ENCODE measurements around the gene RANBP9.

Gene RANBP9

DNA sequence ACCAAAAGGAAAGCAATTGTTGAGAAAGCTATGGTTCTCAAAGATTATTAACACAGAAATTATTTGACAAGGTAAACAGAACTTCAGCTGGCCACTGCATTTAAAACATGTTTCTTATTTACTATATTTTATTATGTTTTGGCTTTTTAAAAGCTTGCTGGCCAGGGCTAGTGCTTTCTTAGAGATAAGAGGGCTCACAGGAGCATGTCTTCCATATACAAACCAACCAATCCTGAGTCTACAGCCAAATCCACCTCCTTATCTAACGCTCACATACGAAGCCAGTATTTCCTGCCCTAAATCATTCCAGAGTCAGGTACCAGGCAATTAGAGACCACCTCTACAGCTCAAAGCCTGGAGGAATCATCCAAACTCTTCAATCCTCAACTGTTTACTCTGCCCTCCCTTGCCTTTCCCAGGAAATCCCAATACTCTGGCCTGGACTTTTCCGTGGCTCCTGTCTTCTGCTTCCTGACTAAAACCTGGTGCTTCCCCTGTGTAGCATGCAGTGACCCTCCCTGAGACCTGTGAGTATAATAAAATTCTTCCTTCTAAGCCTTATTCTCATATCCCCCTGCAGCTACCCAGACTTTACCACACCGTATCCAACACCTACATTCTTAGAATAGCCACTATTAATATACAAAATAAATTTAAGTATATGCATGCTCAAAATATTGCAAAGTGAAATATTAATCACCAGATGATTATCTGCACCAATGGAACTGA lies 33.2 kb downstream of the RANBP9 start:
- no peak for DNase-seq (ENCODE audit: low spot score)

DNA sequence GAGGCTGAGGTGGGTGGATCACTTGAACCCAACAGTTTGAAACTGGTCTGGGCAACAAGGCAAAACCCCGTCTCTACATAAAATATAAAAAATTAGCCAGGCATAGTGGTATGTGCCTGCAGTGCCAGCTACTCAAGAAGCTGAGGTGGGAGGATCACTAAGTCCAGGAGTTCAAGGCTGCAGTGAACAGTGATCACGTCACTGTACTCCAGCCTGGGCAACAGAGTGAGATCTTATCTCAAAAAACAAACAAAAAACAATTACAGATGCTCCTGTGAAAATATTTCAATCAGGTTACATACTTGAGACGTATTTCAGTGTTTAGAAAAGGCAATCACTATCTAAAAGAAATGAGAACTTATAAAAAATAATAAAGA lies 33.8 kb downstream of the RANBP9 start:
- no peak for DNase-seq (ENCODE audit: low spot score)

DNA sequence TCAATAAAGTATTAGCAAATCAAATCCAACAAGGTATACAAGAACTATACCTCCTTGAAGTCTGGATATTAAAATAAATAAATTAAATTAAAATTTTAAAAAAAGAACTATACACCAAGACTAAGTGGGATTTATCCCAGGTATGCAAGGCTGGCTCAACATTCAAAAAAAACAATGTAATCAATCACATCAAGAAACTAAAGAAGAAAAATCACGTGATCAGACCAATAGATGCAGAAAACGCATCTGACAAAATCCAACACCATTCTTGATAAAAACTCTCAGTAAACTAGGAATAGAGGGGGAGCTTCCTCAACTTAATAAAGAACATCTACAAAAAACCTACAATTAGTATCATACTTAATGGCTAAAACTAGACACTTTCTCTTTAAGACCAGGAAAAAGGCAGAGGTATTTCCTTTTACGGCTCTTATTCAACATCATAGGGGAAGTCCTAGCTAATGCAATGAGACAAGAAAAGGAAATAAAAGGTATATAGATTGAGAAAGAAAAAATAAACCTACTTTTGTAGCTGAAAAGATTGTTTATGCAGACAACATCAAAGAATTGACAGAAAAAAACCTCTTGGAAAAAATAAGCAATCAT lies 35.0 kb downstream of the RANBP9 start:
- DNase-seq (ENCODE audit: low spot score), result no peak

DNA sequence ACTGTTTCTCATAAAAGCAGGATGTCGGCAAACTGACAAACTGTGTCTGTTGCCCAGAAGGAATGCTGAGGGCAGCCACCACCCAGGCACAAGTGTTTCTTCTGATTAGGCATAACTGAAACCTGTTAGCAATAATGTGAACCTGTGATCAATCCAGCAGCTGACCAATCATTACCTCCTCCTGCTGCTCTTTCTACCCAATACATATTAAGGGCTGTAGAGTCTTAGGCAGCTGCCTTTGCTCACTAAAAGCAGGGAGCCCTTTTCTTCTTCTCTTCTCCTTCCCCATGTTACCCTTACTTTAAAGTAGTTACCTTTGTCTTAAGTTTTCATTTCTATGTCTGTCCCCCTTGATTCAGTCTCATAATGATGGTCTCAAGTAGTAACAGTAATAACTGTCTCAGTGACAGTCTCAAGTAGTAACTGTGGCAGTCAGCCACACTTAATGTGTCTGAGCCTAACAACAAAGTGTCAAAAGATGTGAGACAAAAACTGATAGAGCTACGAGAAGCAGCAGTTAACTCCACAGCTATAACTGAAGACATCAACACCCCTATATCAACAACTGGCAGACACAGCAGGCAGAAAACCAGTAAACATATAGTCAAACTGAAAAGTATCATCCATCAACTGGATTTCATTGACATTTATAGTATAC lies 37.0 kb downstream of the RANBP9 start:
- DNase-seq (ENCODE audit: low spot score), result no peak

DNA sequence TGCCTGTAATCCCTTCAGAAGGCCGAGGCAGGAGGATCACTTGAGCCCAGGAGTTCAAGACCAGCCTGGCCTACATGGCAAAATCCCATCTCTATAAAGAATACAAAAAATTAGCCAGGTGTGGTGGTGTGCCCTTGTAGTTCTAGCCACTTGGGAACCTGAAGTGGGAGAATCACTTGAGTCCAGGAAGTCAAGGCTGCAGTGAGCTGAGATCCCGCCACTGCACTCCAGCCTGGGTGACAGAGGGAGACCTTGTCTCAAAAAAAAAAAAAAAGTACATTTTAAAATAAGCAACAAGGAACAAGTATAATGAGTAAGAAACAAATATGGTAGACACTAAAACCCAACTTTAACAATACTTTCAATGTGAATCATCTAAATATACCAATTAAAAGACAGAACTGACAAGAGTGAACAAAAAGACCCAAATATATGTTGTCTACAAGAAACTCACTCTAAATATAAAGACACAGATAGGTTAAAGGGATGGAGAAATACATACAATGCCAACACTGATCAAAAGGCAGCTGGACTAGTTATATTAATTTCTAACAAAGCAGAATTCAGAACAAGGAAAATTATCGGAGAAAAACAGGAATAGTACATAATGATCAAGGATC lies 37.7 kb downstream of the RANBP9 start:
- DNase-seq (ENCODE audit: low spot score), result no peak

DNA sequence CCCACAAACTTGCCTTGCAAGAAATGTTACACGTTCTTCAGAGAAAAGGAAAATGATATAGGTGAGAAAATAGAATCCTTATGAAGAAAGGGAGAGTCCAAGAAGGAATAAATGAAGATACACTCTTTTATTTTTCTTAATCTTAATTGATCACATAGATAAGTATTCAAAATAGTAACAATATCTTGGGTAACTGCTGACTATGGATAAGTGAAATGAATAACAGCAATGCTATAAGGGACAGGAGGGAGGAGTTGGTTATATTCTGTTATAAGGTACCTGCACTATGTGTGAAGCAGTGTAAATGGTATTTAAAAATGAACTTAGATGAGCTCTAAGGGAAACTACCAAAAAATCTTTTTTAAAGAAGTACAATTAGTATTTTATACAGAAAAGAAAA lies 38.3 kb downstream of the RANBP9 start:
- DNase-seq (ENCODE audit: low spot score), result no peak

DNA sequence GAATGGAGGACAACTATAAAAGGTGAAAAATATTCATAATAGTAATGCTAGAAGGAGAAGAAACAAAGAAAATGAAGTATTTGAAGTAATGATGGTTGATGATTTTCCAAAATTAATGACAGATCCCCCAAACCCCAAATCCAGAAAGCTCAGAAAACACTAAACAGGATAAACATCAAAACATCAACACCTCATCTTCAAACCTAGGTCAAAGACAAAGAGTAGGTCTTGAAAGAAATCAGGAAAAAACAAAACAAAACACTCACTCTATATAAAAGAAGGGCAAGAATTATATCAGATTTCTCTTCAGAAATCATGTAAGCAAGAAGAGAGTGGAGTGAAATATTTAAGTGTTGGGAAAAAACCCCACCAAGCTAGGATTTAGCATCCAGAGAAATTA lies 38.7 kb downstream of the RANBP9 start:
- no peak for DNase-seq (ENCODE audit: low spot score)

DNA sequence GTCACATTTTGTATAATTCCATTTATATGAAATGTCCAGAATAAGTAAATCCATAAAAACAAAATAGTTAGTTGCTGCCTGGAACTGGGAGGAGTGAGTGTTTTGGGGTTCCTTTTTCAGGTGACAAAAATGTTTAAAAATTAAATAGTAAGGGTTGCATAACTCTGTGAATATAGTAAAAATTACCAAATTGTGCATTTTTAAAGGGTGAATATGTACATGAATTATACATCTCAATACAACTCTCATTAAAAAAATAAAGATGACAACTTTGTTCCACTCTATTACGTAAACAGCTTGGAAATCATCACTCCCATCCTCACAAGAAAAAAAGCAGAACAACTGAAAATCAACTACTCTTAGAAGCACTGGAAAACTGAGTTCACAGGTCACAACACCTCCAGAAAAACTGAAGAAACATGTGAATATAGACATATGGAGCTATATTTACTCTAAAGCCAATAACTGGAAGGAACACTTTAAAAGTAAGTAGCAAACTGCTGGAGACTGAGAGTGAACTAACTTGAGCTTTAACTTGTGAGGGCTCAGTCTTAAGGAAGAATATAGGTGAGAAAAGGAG lies 40.0 kb downstream of the RANBP9 start:
- DNase-seq (ENCODE audit: low spot score), result no peak

DNA sequence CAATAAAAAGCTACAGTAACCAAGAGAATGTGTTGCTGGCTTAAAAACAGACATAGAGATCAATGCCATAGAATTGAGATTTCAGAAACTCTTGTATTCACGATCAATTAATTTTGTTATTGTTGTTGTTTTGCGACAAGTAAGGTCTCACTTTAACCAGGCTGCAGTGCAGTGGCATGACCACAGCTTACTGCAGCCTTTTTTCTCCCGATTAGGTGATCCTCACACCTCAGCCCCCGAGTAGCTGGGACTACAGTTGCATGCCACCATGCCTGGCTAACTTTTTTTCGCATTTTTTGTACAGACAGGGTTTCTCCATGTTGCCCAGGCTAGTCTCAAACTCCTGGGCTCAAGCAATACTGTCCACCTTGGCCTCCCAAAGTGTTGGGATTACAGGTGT lies 42.2 kb downstream of the RANBP9 start:
- DNase-seq (ENCODE audit: low spot score), result no peak

DNA sequence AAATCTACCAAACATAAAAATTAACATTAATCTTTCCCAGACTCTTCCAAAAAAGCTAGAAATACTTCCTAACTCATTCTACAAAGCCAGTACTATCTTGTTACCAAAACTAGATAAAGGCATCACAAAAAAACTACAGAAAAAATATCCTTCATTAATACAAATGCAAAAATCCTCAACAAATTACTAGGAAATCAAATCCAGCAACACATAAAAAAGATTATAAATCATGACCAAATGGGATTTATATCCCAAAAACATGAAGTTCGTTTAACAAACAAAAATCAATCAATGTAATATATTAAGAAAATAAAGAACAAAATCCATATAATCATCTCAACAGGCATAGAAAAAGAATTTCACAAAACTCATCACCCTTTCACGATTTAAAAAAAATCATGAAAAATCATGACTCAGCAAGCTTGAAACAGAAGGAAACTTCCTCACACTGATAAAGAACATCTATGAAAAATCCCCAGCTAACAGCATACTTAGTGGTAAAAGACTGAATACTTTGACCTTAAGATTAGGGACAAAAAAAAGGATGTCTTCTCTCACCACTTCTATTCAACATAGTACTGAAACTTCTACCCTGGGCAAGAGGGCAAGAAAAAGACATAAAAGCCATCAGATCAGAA lies 43.2 kb downstream of the RANBP9 start:
- DNase-seq (ENCODE audit: low spot score), result no peak

DNA sequence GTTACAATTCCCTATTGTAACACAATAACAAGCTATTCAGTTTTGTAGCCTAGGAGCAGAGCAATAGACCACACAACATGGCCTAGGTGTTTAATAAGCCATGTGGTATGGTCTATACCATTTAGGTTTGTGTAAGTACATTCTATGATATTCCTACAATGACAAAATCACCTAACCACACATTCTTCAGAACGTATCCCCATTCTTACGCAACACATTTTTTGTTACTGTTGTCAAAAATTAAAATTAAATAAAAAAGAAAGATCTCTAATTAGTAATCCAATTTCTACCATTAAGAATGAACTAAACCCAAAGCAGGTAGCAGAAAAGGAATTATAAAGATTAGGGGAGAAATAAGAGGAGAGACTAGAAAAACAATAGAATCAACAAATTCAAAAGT lies 44.0 kb downstream of the RANBP9 start:
- no peak for DNase-seq (ENCODE audit: low spot score)

DNA sequence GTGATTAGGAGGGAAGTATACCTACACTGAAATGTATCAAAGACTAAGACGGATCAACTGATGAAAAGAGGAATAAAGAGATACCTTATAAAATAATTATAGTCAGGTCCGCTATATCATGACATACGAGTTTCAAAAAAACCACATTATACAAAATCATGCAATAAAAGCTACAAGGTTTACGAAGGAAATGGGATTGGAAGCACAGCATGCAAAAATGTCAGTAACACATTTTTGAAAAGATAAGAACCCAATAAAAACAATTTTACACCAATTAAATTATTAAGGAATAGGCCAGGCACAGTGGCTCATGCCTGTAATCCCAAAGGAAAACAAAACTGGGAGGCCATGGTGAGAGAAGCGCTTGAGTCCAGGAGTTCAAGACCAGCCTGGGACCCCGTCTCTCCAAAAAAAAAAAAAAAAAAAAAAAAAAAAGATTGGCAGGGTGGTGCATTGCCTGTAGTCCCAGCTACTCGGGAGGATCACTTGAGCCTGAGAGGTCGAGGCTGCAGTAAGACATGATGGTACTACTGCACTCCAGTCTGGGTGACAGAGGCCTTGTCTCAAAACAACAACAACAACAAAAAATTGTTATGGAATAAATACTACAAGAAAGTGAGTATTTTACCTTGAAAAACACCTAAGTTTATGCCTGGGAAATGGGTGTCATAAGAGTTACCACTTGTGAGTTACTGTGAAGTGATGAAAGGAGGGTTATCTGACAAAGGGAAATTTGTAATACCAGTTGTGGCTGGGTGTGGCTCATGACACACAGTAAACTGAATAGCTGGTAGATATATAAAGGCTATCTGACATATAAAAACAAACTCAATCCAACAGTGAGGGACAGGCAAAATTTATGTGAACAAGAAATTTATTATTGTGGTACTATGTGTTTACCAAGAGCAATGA lies 45.2 kb downstream of the RANBP9 start:
- DNase-seq (ENCODE audit: low spot score), result no peak

DNA sequence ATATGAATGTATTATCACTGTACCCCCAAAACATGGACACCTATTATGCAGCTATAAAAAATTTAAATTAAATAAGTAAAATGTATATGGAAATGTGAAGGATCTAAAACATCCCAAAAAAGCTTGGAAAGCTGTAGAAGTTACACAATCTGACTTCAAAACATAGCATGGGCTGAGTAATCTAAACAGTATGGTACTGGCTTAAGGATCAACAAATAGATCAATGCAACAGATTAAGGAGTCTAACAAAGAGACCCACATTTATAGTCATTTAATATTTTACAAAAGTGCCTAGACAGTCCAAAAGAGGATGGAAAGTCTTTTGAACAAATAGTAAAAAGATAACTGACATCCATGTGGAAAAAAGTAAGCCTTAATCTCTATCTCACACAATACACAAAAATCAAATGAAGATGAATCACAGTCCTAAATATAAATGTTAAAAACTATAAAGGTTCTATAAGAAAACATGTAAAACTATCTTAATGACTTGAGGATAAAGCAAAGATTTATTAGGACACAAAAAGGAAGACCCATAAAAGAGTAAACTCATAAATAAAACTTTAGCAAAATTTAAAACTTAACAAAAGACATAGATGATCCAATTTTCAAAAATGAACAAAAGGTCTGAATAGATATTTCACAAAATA lies 46.8 kb downstream of the RANBP9 start:
- DNase-seq (ENCODE audit: low spot score), result no peak

DNA sequence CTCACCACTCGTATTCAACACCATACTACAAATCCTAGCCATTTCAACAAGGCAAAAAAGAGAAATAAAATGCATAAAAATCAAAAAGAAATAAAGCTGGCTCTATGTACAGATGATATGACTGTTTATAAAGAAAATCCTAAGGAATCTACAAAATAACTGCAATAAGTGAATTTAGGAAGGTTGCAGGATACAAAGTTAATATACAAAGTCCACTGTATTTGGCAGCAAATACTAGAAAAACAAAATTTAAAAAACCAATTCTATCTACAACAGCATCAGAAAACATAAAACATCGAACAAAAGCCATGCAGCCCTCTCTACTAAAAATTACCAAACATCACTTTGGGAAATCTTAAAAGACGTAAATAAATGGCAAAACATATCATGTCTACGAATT lies 47.6 kb downstream of the RANBP9 start:
- DNase-seq (ENCODE audit: low spot score), result no peak

DNA sequence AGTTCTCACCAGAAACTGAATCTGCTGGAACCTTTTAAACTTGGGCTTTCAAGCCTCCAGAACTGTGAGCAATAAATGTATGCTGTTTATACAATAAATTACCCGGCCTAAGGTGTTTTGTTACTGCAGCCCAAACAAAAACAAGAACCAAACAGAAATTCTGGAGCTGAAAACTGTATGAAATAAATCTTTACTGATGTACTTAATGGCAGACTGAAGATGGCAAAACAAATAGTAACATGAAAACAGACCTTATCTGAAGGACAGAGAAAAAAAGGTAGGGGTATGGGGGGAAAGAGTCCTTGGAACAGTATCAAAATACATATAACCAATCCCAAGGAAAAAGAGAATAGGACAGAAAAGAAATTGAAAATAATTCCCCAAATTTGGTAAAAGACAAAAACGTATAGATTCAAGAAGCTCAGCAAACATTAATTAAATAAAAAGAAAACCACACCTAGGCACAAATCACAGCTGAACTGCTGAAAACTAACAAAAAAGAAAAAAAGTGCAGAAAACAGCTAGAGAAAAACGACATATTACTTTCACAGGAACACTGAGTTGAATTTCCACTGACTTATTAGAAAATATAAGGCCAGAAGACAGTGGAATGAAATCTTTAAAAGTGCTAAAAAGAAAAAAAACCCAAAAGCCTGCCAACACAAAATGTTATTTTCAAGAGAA lies 48.8 kb downstream of the RANBP9 start:
- no peak for DNase-seq (ENCODE audit: low spot score)

DNA sequence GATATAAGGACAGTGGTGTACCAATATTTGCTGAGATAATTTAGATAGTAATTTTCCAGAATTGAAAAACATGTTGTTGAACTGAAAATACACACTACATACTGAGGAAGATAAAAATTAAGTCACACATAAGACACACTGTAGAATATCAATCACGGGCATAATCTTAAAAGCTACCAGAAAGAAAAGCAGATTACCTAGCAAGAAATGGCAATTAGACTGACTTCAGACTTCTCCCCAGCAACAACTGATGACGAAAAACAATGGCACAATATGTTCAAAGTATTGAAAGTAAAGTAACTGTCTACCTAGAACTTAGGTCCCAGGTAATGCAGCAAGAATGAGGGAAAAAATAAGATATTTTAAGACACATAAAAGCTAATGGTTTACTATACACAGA lies 50.0 kb downstream of the RANBP9 start:
- DNase-seq (ENCODE audit: low spot score), result no peak

DNA sequence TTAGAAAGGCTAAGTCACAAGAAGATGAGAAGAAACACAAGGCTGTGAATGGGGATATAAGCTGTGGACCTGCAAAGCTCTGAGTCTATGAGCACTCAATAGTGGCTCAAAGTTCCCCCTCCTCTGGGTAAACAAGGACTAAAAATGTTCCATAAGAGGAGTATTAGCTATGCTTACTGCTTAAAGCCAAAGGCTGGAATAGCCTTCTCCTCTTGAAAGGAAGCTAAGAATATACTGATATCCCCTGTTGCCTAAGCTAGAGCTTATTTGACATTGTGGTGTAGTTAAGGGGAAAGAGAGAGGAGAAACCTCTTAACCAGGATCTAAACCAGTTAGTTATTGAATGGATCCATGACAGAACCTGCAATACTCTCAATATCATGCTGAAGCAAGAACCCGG lies 50.7 kb downstream of the RANBP9 start:
- no peak for DNase-seq (ENCODE audit: low spot score)

DNA sequence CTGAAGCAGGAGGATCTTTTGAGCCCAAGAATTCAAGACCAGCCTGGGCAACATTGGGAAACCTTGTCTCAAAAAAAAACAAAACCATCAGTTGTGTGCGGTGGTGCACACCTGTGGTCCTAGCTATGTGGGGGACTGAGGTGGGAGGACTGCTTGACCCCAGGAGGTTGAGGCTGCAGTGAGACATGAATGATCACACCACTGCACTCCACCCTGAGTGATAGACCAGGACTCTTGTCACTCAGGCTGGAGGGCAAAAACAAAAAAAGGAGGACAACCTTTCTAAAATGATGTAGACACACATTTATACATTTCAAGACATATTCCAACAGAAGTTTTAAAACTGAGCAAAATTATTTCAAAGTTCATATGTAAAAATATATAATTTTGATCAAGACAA lies 51.4 kb downstream of the RANBP9 start:
- no peak for DNase-seq (ENCODE audit: low spot score)

DNA sequence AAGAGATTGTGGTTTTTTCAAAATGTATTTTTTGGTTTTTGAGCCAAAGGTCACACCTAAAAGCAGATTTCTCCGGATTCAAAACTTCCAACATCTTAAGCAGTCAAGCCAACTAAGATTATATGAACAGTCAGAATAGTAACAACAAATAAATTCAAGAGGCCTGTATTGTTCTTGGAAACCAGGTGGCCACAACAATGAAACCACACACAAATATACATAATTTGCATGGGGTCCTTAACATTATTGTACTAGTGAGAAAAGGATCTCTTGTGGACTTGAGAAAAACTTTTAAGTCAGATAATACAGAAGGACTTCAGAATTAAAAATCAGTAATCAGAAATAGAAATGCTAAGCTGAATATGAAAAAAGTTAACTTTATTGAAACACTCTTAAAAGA lies 55.9 kb downstream of the RANBP9 start:
- no peak for DNase-seq (ENCODE audit: low spot score)

DNA sequence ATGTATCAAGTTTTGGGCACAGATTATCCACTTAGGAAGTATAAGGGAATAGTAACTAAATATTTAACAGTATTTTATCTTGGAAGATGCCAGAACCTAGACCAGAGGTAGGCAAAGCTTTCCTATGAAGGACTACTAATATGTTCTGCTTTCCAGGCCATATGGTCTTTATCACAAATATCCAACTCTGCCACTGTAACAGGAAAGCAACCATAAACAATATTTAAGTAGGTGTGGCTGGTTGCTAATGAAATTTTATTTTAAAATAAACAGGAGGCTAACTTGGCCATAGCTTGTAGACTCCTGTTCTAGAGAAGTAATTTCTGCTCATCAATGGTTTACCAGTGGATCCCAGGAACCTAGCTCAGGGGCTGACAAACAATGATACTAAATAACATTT lies 57.1 kb downstream of the RANBP9 start:
- DNase-seq (ENCODE audit: low spot score), result no peak
